Stomach (tissue), 9 donors: ENCODE data around the gene XG. TPM values are rescaled to one million over a fixed set of nuclear protein-coding genes. Genes with fewer than 3 reads are reported as not detected.
A peak's percentile ranks its signal among the peaks of the same experiment; 100 is the strongest.

Experiments used
- DNase-seq, 2 donors: peaks; one replicate each; pipeline versions ENCODE4 v3.0.0 to v3.0.0-alpha.2; 2013 to 2019
- H3K27ac ChIP-seq, 5 donors: fragments of 200-600 bp in 4 of 5; sonication (generic) in 4 of 5; one replicate each; pipeline ENCODE4 v1.5.1; 2013 to 2019; ENCODE audit warnings: mild to moderate bottlenecking in 1 of 5, moderate library complexity in 1 of 5
- H3K27me3 ChIP-seq, 3 donors: fragments of 200-600 bp; sonication (generic); one replicate each; pipeline ENCODE4 v1.5.1; 2017 to 2019; ENCODE audit warnings: mixed run types in 1 of 3
- H3K36me3 ChIP-seq, 4 donors: fragments of 200-600 bp; sonication (generic); 1 replicate in 3 of 4; 2 replicates in 1 of 4; pipeline ENCODE4 v1.5.1; 2016 to 2019
- H3K4me1 ChIP-seq, 4 donors: fragments of 200-600 bp; sonication (generic); one replicate each; pipeline ENCODE4 v1.5.1; 2016 to 2019
- H3K4me3 ChIP-seq, 4 donors: fragments of 200-600 bp; sonication (generic) in 3 of 4; one replicate each; pipeline ENCODE4 v1.5.1; 2016 to 2019; ENCODE audit warnings: mild to moderate bottlenecking in 1 of 4
- H3K9me3 ChIP-seq, 4 donors: fragments of 200-600 bp; sonication (generic); one replicate each; pipeline ENCODE4 v1.5.1; 2016 to 2019
- CTCF ChIP-seq, 7 experiments: fragments of 450-650 bp in 4 of 7; fragments of 200-600 bp in 3 of 7; sonication (generic) in 3 of 7; IDR thresholded peaks; one replicate each; pipeline ENCODE4 v1.5.1; 2016 to 2019; ENCODE audit warnings: antibody characterized with exemption in 7 of 7, control low read depth in 2 of 7, mild to moderate bottlenecking in 1 of 7
- EP300 ChIP-seq: sonication (generic); formaldehyde crosslinking; IDR thresholded peaks from one replicate; pipeline ENCODE4 v1.6.1; 2017; ENCODE audit warnings: antibody characterized with exemption
- POLR2A ChIP-seq, 4 donors: fragments of 450-650 bp; IDR thresholded peaks; one replicate each; pipeline ENCODE4 v1.6.1; 2016; ENCODE audit warnings: antibody characterized with exemption in 4 of 4, control low read depth in 2 of 4, mild to moderate bottlenecking in 1 of 4, moderate library complexity in 1 of 4
- POLR2AphosphoS5 ChIP-seq, 3 donors: sonication (generic); formaldehyde crosslinking; IDR thresholded peaks; one replicate each; pipeline ENCODE4 v1.6.1; 2016; ENCODE audit warnings: antibody characterized with exemption in 3 of 3
- WGBS, 5 donors: extraction: QIAGEN DNeasy Blood & Tissue Kit in 3 of 5; methylation state at CpG; one replicate each; pipeline versions ENCODE4 v1.1.5 to v1.1.7; 2013 to 2018; 5-methylcytosine and 5-hydroxymethylcytosine counted together
- intact Hi-C: fragments of 100-400 bp; cut with DNase I; formaldehyde crosslinking; loops from one replicate; pipeline ENCODE4 v1.15.1; 2023; ENCODE audit warnings: low total_unique reads
- polyA plus RNA-seq, 3 donors: library from polyadenylated mRNA; stranded (reverse); fragments of 200-250 nt; gene quantifications; one replicate each; pipeline ENCODE4 v1.2.3, GENCODE V29; 2013
- total RNA-seq, 5 donors: library from RNA; depleted of rRNA; stranded (reverse); fragments of >200 nt; gene quantifications; one replicate each; pipeline versions ENCODE4 v1.1.0 to v1.2.3, GENCODE V29; 2014 to 2016
- donor health status: healthy with polysubstance abuse.
- donor health status: Bipolar disorder and iron deficiency.
- donor health status: healthy.

XG gene
- total and polyA plus RNA-seq, 8 donors, result 0.70 TPM; not detected in 7

- no peak for DNase-seq
- no peaks in the 10 kb centered on the region for H3K4me1 ChIP-seq
- H3K9me3 ChIP-seq, result no peaks in the 10 kb centered on the region
- no peaks in the 10 kb centered on the region for H3K36me3 ChIP-seq
- no peak overlapping the region for H3K4me3 ChIP-seq
- TF ChIP-seq CTCF (IDR thresholded peaks at IDR 0.05) (no peak), EP300 (no peak), POLR2AphosphoS5 (IDR thresholded peaks at IDR 0.05) (no peak), POLR2A (IDR thresholded peaks at IDR 0.05) (no peak)
- 38 to 92% (median 49%) methylated on average over 1 of the region's 1 CpG for WGBS, 5 donors
- H3K27ac ChIP-seq, result peak overlapping the region in 2 of 5 donors; percentile 27 to 44
- no peaks in the 10 kb centered on the region for H3K27me3 ChIP-seq
- intact Hi-C loops, result no loop called here
Observed at GRCh38 chrX:2781226-2781571, 29.4 kb downstream of the XG start.

- no peaks in the 10 kb centered on the region for H3K9me3 ChIP-seq
- no peaks in the 10 kb centered on the region for H3K27me3 ChIP-seq
- no peak overlapping the region for H3K27ac ChIP-seq
- no peak overlapping the region for H3K4me3 ChIP-seq
- H3K4me1 ChIP-seq, result no peaks in the 10 kb centered on the region
- intact Hi-C loops, result no loop called here
- DNase-seq, result peak in 1 of 2 donors; percentile 24
- H3K36me3 ChIP-seq, result no peaks in the 10 kb centered on the region
- TF ChIP-seq POLR2AphosphoS5 (IDR thresholded peaks at IDR 0.05) (no peak), POLR2A (IDR thresholded peaks at IDR 0.05) (no peak), CTCF (IDR thresholded peaks at IDR 0.05) (no peak), EP300 (no peak)
- 26 to 44% (median 36%) methylated on average over 6 of the region's 6 CpGs for WGBS, 5 donors
Observed at GRCh38 chrX:2781698-2782097, 29.9 kb downstream of the XG start.

- Histone ChIP-seq H3K9me3 (no peaks in the 10 kb centered on the region), H3K36me3 (no peaks in the 10 kb centered on the region), H3K27ac (no peak overlapping the region), H3K4me1 (no peaks in the 10 kb centered on the region), H3K27me3 (no peaks in the 10 kb centered on the region), H3K4me3 (no peak overlapping the region)
- WGBS, 5 donors, result 37 to 48% (median 46%) methylated on average over 4 of the region's 4 CpGs
- intact Hi-C loops, result no loop called here
- TF ChIP-seq POLR2A (IDR thresholded peaks at IDR 0.05), result no peak
- no peak for TF ChIP-seq CTCF (IDR thresholded peaks at IDR 0.05)
- TF ChIP-seq POLR2AphosphoS5 (IDR thresholded peaks at IDR 0.05), result no peak
- TF ChIP-seq EP300, result no peak
- DNase-seq, result no peak
Observed at GRCh38 chrX:2782171-2782570, 30.3 kb downstream of the XG start.

GRCh38 chrX:2782778-2783177 lies 30.9 kb downstream of the XG start:
- H3K36me3 ChIP-seq, result no peaks in the 10 kb centered on the region

More at GRCh38 chrX:2782778-2783177, 30.9 kb downstream of the XG start:
- no peaks in the 10 kb centered on the region for H3K4me1 ChIP-seq
- H3K4me3 ChIP-seq, result no peak overlapping the region
- no peaks in the 10 kb centered on the region for H3K27me3 ChIP-seq
- no peak overlapping the region for H3K27ac ChIP-seq
- WGBS, 5 donors, result 61 to 86% (median 77%) methylated on average over 4 of the region's 4 CpGs
- no peaks in the 10 kb centered on the region for H3K9me3 ChIP-seq
- TF ChIP-seq EP300, result no peak
- TF ChIP-seq CTCF (IDR thresholded peaks at IDR 0.05), result no peak
- no peak for TF ChIP-seq POLR2AphosphoS5 (IDR thresholded peaks at IDR 0.05)
- no peak for TF ChIP-seq POLR2A (IDR thresholded peaks at IDR 0.05)
- DNase-seq, result no peak
- intact Hi-C loops, result no loop called here
